Right lobe of liver (tissue), 6 donors: Measurements from ENCODE around the gene C3orf52. TPM values are rescaled to one million over a fixed set of nuclear protein-coding genes. Genes with fewer than 3 reads are reported as not detected.
A peak's percentile ranks its signal among the peaks of the same experiment; 100 is the strongest.

Source experiments
- ATAC-seq, 4 donors: fragments of 200-7000 bp; cut with Tn5 transposase; one replicate each; pipeline ENCODE4 v1.9.1; 2020; ENCODE audit warnings: mild to moderate bottlenecking in 4 of 4, moderate library complexity in 4 of 4
- DNase-seq, 3 donors: peaks; one replicate each; pipeline ENCODE4 v3.0.0-alpha.2; 2020
- H3K27ac ChIP-seq, 3 donors: fragments of 200-600 bp; one replicate each; pipeline ENCODE4 v1.8.0; 2022
- H3K27me3 ChIP-seq, 2 donors: fragments of 200-600 bp; one replicate each; pipeline ENCODE4 v1.8.0; 2022
- H3K36me3 ChIP-seq, 4 donors: fragments of 200-600 bp; sonication (generic) in 1 of 4; one replicate each; pipeline versions ENCODE4 v1.5.1 to v1.8.0; 2017 to 2022; ENCODE audit warnings: control low read depth in 1 of 4
- H3K4me1 ChIP-seq, 4 donors: fragments of 200-600 bp; sonication (generic) in 1 of 4; one replicate each; pipeline versions ENCODE4 v1.5.1 to v1.8.0; 2017 to 2022; ENCODE audit warnings: control low read depth in 1 of 4
- H3K4me3 ChIP-seq, 3 donors: fragments of 200-600 bp; one replicate each; pipeline ENCODE4 v1.8.0; 2022
- H3K9me3 ChIP-seq, 4 donors: fragments of 200-600 bp; sonication (generic) in 1 of 4; one replicate each; pipeline versions ENCODE4 v1.5.1 to v1.8.0; 2017 to 2022; ENCODE audit warnings: control low read depth in 1 of 4
- POLR2A ChIP-seq: fragments of 450-650 bp; IDR thresholded peaks from one replicate; pipeline ENCODE4 v1.6.1; 2017; ENCODE audit warnings: antibody characterized with exemption, mild to moderate bottlenecking
- WGBS: methylation state at CpG from one replicate; pipeline ENCODE4 v1.1.6; 2018; ENCODE audit warnings: low coverage, low lambda C conversion rate; ENCODE audit not compliant: insufficient coverage; ENCODE audit errors: missing lambda C conversion rate; 5-methylcytosine and 5-hydroxymethylcytosine counted together
- intact Hi-C, 2 donors: fragments of 100-400 bp; cut with DNase I; formaldehyde crosslinking; loops; one replicate each; pipeline versions ENCODE4 v1.11.2 to v1.14.1; 2022
- total RNA-seq, 6 experiments: library from RNA; depleted of rRNA in 2 of 6; stranded (reverse); fragments of >200 nt in 2 of 6; fragmentation: NEBNext Ultra II Directional in 3 of 6; extraction: Animal tissue kit (Norgen Biotek cat#: 25700) in 3 of 6; gene quantifications; one replicate each; pipeline versions ENCODE4 v1.1.0 to v1.2.4, GENCODE V29; 2016 to 2023
- TF ChIP-seq, protein P1 (sequence below), 4 donors: fragments of 200-600 bp in 3 of 4; fragments of 450-650 bp in 1 of 4; IDR thresholded peaks; one replicate each; pipeline versions ENCODE4 v1.5.1 to v1.8.0; 2016 to 2022; ENCODE audit warnings: antibody characterized with exemption in 4 of 4, mild to moderate bottlenecking in 2 of 4
- donor health status: DM: no; HTN: yes; CAD: no.
- donor health status: DM: no; HTN: no; CAD: no.
- donor health status: DM: no; HTN: no; CAD: no.
- donor health status: DM: no; HTN: yes; CAD: no.
- donor health status: DM: no; HTN: yes; CAD: no.

The C3orf52 gene
- total RNA-seq, 6 experiments from 2014 or later = 0.12 to 0.69 (median 0.34) TPM

DNA sequence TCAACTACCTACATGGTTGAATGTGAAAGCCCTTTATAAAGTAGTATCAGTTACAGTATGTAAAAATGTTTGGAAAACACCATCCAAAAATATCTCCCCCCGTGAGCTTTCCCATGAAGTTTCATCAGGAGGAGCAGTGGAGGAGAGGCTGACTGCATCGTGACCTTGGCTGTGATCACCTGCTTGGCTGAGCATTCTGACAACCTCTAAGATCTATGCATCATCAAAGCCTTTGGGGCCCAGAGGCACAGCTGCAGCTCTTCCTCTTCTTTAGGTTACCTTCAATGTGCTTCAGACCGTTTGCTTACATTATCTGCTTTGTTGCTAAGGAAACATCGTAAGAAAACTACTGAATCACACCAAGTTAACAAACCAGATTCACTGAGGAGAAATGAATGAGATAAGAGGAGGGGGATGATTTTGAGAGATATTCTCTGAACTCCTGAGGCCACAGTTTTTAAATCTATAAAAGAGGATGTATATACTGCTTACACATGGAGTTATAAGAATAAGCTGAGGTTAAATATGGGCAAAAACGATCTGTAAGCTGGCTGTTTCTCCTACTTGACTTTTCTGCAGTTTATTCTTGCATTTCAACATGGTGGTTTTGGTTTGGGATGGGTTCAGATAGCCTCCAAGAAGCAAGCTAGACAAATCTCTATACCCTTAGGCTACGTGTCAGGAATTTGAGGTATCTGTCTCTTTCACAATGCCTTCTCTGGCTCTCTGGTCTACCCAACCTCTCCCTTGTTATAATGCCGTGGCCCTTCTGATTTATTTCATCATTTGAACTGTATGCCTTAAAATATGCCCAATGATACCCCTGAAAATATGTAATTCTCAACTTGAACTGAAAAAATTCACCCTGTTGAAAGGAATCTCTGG, 42.9 kb downstream of the C3orf52 start:
- intact Hi-C loops = no loop called here
- H3K4me1 ChIP-seq = no peaks in the 10 kb centered on the region
- no peak for TF ChIP-seq POLR2A
- TF ChIP-seq, protein P1, sequence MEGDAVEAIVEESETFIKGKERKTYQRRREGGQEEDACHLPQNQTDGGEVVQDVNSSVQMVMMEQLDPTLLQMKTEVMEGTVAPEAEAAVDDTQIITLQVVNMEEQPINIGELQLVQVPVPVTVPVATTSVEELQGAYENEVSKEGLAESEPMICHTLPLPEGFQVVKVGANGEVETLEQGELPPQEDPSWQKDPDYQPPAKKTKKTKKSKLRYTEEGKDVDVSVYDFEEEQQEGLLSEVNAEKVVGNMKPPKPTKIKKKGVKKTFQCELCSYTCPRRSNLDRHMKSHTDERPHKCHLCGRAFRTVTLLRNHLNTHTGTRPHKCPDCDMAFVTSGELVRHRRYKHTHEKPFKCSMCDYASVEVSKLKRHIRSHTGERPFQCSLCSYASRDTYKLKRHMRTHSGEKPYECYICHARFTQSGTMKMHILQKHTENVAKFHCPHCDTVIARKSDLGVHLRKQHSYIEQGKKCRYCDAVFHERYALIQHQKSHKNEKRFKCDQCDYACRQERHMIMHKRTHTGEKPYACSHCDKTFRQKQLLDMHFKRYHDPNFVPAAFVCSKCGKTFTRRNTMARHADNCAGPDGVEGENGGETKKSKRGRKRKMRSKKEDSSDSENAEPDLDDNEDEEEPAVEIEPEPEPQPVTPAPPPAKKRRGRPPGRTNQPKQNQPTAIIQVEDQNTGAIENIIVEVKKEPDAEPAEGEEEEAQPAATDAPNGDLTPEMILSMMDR (IDR thresholded peaks at IDR 0.05) = no peak
- 37% methylated on average over 7 of the region's 7 CpGs for WGBS
- H3K9me3 ChIP-seq = no peaks in the 10 kb centered on the region
- peak in 1 of 4 donors; percentile 14 for ATAC-seq
- H3K27ac ChIP-seq = no peak overlapping the region
- no peak for DNase-seq
- H3K27me3 ChIP-seq = no peaks in the 10 kb centered on the region
- H3K36me3 ChIP-seq = no peaks in the 10 kb centered on the region
- no peak overlapping the region for H3K4me3 ChIP-seq

- intact Hi-C loops = no loop called here
- H3K36me3 ChIP-seq = no peaks in the 10 kb centered on the region
- WGBS = 69% methylated on average over 4 of the region's 4 CpGs
- no peaks in the 10 kb centered on the region for H3K27me3 ChIP-seq
- H3K4me1 ChIP-seq = no peaks in the 10 kb centered on the region
- no peak for ATAC-seq
- TF ChIP-seq, protein P1 (IDR thresholded peaks at IDR 0.05) = no peak
- no peak for TF ChIP-seq POLR2A
- H3K4me3 ChIP-seq = no peak overlapping the region
- DNase-seq = no peak
- H3K27ac ChIP-seq = no peak overlapping the region
- H3K9me3 ChIP-seq = no peaks in the 10 kb centered on the region
These were observed 43.9 kb downstream of the C3orf52 start for GRCh38 chr3:112129925-112130637.

- no peak overlapping the region for H3K4me3 ChIP-seq
- intact Hi-C loops = no loop called here
- 58% methylated on average over 3 of the region's 3 CpGs for whole genome bisulfite sequencing
These were observed 44.4 kb downstream of the C3orf52 start for GRCh38 chr3:112130638-112130993.

GRCh38 chr3:112131111-112131510, 44.9 kb downstream of the C3orf52 start:
- H3K4me3 ChIP-seq = no peak overlapping the region
- H3K4me1 ChIP-seq = no peaks in the 10 kb centered on the region
- intact Hi-C loops = no loop called here
- H3K9me3 ChIP-seq = no peaks in the 10 kb centered on the region
- 80% methylated on average over 3 of the region's 3 CpGs for WGBS
- H3K36me3 ChIP-seq = no peaks in the 10 kb centered on the region
- TF ChIP-seq, protein P1 (IDR thresholded peaks at IDR 0.05) = no peak
- no peak for TF ChIP-seq POLR2A
- H3K27me3 ChIP-seq = no peaks in the 10 kb centered on the region
- no peak for DNase-seq
- no peak overlapping the region for H3K27ac ChIP-seq
- ATAC-seq = no peak

More at GRCh38 chr3:112130638-112130993, 44.4 kb downstream of the C3orf52 start:
- Histone ChIP-seq H3K36me3 (no peaks in the 10 kb centered on the region), H3K4me1 (no peaks in the 10 kb centered on the region), H3K27ac (no peak overlapping the region), H3K27me3 (no peaks in the 10 kb centered on the region), H3K9me3 (no peaks in the 10 kb centered on the region)
- ATAC-seq (no peak), DNase-seq (no peak)
- TF ChIP-seq, protein P1 (IDR thresholded peaks at IDR 0.05) = no peak
- no peak for TF ChIP-seq POLR2A
